Smooth muscle cell (in vitro differentiated cells): ENCODE results near the gene CTNNA2. TPM values are rescaled to one million over a fixed set of nuclear protein-coding genes. Genes with fewer than 3 reads are reported as not detected.
A peak's percentile ranks its signal among the peaks of the same experiment; 100 is the strongest.

Experiments
- DNase-seq: peaks from one replicate; lab custom pipeline; 2025; ENCODE audit not compliant: unreplicated experiment; lab: John Stamatoyannopoulos, UW
- H2AFZ ChIP-seq: fragments of 200-600 bp; sonication (generic); 2 replicates; pipeline ENCODE4 v1.6.0; 2016; ENCODE audit warnings: antibody characterized with exemption, low read depth, mild to moderate bottlenecking
- H3F3A ChIP-seq: fragments of 200-600 bp; sonication (generic); 2 replicates; pipeline ENCODE4 v1.6.0; 2017; ENCODE audit warnings: antibody characterized with exemption, low read depth
- H3K27ac ChIP-seq: fragments of 200-600 bp; sonication (generic); 2 replicates; pipeline ENCODE4 v1.5.1; 2016; ENCODE audit warnings: low read depth, mild to moderate bottlenecking
- H3K27me3 ChIP-seq: fragments of 200-600 bp; sonication (generic); 2 replicates; pipeline ENCODE4 v1.6.1; 2016; ENCODE audit warnings: low read depth, mild to moderate bottlenecking
- H3K36me3 ChIP-seq: fragments of 200-600 bp; sonication (generic); 2 replicates; pipeline ENCODE4 v1.5.1; 2016; ENCODE audit warnings: low read depth
- H3K4me1 ChIP-seq: fragments of 200-600 bp; sonication (generic); 2 replicates; pipeline ENCODE4 v1.5.1; 2016; ENCODE audit warnings: low read depth
- H3K4me2 ChIP-seq: fragments of 200-600 bp; sonication (generic); 2 replicates; pipeline ENCODE4 v1.6.0; 2016; ENCODE audit warnings: mild to moderate bottlenecking
- H3K4me3 ChIP-seq: fragments of 200-600 bp; sonication (generic); 2 replicates; pipeline ENCODE4 v1.5.1; 2016; ENCODE audit warnings: mild to moderate bottlenecking
- H3K79me2 ChIP-seq: fragments of 200-600 bp; sonication (generic); 2 replicates; pipeline ENCODE4 v1.6.0; 2016; ENCODE audit warnings: low read depth, mild to moderate bottlenecking
- H3K9ac ChIP-seq: fragments of 200-600 bp; sonication (generic); 2 replicates; pipeline ENCODE4 v1.6.0; 2016; ENCODE audit warnings: low read depth
- H3K9me3 ChIP-seq: fragments of 200-600 bp; sonication (generic); replicated peaks from 2 replicates; pipeline ENCODE4 v1.5.1; 2016; ENCODE audit warnings: low read depth
- H4K20me1 ChIP-seq: fragments of 200-600 bp; sonication (generic); 2 replicates; pipeline ENCODE4 v1.6.0; 2016; ENCODE audit warnings: low read depth
- CTCF ChIP-seq: fragments of 200-600 bp; sonication (generic); IDR thresholded peaks from 2 replicates; pipeline ENCODE4 v1.5.1; 2017; ENCODE audit warnings: borderline replicate concordance, mild to moderate bottlenecking, antibody characterized with exemption; ENCODE audit not compliant: insufficient read depth, poor library complexity, severe bottlenecking
- WGBS: methylation state at CpG from one replicate; pipeline ENCODE4 v1.1.7; 2016; ENCODE audit warnings: low lambda C conversion rate; 5-methylcytosine and 5-hydroxymethylcytosine counted together
- polyA plus RNA-seq: library from polyadenylated mRNA; unstranded; fragments of >200 nt; fragmentation: Nextera tagmentation; extraction: Ambion mirVana; gene quantifications from 2 replicates; pipeline ENCODE4 v1.2.1, GENCODE V29; 2016
- total RNA-seq: library from RNA; depleted of rRNA; stranded (reverse); fragments of >200 nt; gene quantifications from 2 replicates; pipeline ENCODE4 v1.2.3, GENCODE V29; 2014

CTNNA2 gene
- total and polyA plus RNA-seq, 2 experiments from 2014 or later, result not detected

DNA sequence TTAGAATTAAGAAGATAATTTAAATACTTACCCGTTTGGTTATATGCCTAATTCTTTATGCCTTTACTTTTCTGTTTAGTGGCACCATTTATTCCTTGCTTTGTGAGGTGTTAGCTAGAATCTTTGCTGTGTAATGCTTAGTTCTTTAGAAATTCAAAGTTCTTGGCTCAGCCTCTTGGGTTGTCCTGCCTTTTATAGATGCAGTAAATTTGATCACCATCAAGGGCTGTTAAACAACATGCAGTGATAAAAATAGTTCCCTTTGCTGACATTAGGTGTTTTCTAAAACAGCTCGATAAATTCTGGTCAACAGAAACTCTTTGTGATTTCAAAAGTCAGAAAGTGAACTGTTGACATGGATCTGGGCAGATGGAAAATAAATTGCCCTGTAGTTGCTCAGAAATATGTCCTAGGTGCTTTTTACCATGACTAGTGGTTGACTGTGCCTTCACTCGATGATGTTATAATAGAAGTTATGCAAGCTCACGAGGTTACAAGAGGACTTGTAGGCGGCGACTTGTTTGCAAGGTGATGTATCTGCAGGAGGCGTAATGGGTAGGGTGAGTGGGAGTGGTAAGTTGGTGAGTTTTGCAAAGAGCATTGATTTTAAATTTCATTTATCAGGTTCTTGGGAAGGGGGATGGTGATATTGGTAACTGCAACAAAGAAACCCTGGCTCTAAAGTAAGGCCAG is 739.6 kb downstream of the CTNNA2 start:
- Histone ChIP-seq H2AFZ (no peak overlapping the region), H3K4me3 (no peak overlapping the region), H4K20me1 (no peaks in the 10 kb centered on the region), H3K4me2 (no peak overlapping the region), H3K4me1 (no peaks in the 10 kb centered on the region), H3K36me3 (no peaks in the 10 kb centered on the region), H3K79me2 (no peaks in the 10 kb centered on the region), H3K9me3 (no peaks in the 10 kb centered on the region), H3K9ac (no peak overlapping the region), H3F3A (no peaks in the 10 kb centered on the region), H3K27me3 (no peaks in the 10 kb centered on the region), H3K27ac (no peak overlapping the region)
- DNase-seq, result no peak
- TF ChIP-seq CTCF, result no peak
- 85% methylated on average over 7 of the region's 7 CpGs for WGBS

GRCh38 chr2:80255918-80256781 is 743.3 kb downstream of the CTNNA2 start:
- WGBS, result 59% methylated on average over 9 of the region's 9 CpGs
- no peaks in the 10 kb centered on the region for H3K4me1 ChIP-seq

DNA sequence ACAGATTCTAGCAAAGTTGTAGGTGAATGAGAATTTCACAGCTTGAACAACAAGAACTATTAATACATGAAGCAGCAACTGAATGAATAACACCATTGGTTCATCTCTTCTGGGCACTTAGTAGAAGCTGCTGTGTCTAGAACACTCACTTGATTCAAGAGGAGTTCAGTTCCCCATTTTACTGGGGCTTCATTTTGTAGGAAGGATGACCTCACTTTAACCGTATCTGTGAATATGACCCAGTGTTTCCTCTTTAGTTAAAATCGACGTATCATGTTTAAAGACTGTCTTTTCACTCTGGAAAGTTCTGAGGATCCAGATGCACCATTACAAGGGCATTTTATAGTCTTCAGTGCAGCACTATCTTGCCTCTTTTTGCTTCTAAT is 743.9 kb downstream of the CTNNA2 start:
- no peaks in the 10 kb centered on the region for H3K27me3 ChIP-seq
- no peaks in the 10 kb centered on the region for H3K4me1 ChIP-seq
- no peak overlapping the region for H3K4me2 ChIP-seq
- H3K27ac ChIP-seq, result no peak overlapping the region
- TF ChIP-seq CTCF, result no peak
- DNase-seq, result no peak
- no peaks in the 10 kb centered on the region for H3F3A ChIP-seq
- no peak overlapping the region for H3K9ac ChIP-seq
- H2AFZ ChIP-seq, result no peak overlapping the region
- H3K79me2 ChIP-seq, result no peaks in the 10 kb centered on the region
- H4K20me1 ChIP-seq, result no peaks in the 10 kb centered on the region
- no peaks in the 10 kb centered on the region for H3K36me3 ChIP-seq
- H3K9me3 ChIP-seq, result no peaks in the 10 kb centered on the region
- 85% methylated on average over 3 of the region's 3 CpGs for WGBS
- H3K4me3 ChIP-seq, result no peak overlapping the region

More at GRCh38 chr2:80255918-80256781, 743.3 kb downstream of the CTNNA2 start:
- H3K27me3 ChIP-seq, result no peaks in the 10 kb centered on the region
- no peaks in the 10 kb centered on the region for H3K9me3 ChIP-seq
- no peak overlapping the region for H2AFZ ChIP-seq
- H3K27ac ChIP-seq, result no peak overlapping the region
- H3K79me2 ChIP-seq, result no peaks in the 10 kb centered on the region
- no peaks in the 10 kb centered on the region for H3K36me3 ChIP-seq
- H3K9ac ChIP-seq, result no peak overlapping the region
- H3F3A ChIP-seq, result no peaks in the 10 kb centered on the region
- TF ChIP-seq CTCF, result peak; percentile 41
- H4K20me1 ChIP-seq, result no peaks in the 10 kb centered on the region
- no peak overlapping the region for H3K4me3 ChIP-seq
- no peak for DNase-seq
- H3K4me2 ChIP-seq, result no peak overlapping the region
